SK-N-SH (cell line): Measurements from ENCODE around the gene CCDC30. TPM values are rescaled to one million over a fixed set of nuclear protein-coding genes. Genes with fewer than 3 reads are reported as not detected.

Experiments
- CTCF ChIA-PET: fragments of 300-600, 350-600 bp; formaldehyde crosslinking; extraction: SDS; loops from one replicate; lab custom pipeline; 2021; lab: Yijun Ruan, JAX
- POLR2A ChIA-PET: fragments of 350-600 bp; sonication (Branson Sonifier 250); formaldehyde crosslinking; extraction: SDS; loops from one replicate; lab custom pipeline; 2020; ENCODE audit warnings: antibody characterized with exemption, inconsistent platforms; lab: Yijun Ruan, JAX
- DNase-seq: peaks from one replicate; pipeline ENCODE4 v3.0.0; 2012
- H2AFZ ChIP-seq: fragments of 200-600 bp; sonication (generic); 2 replicates; pipeline ENCODE4 v1.8.1; 2016; ENCODE audit warnings: antibody characterized with exemption, mild to moderate bottlenecking, low read depth
- H3F3A ChIP-seq: fragments of 200-600 bp; sonication (generic); replicated peaks from 2 replicates; pipeline ENCODE3; 2016; ENCODE audit warnings: antibody characterized with exemption, mild to moderate bottlenecking; ENCODE audit not compliant: insufficient read depth
- H3K27ac ChIP-seq, 2 experiments: fragments of 200-500 bp in 1 of 2; fragments of 200-600 bp in 1 of 2; sonication (Bioruptor generic) in 1 of 2; sonication (generic), shearing (Covaris generic) in 1 of 2; 2 replicates each; pipeline versions ENCODE4 v1.5.1 to v1.6.1; 2014 to 2016; ENCODE audit warnings: low read depth in 2 of 2, inconsistent platforms in 1 of 2, low read length in 1 of 2, mild to moderate bottlenecking in 1 of 2, mixed read lengths in 1 of 2
- H3K27me3 ChIP-seq: fragments of 200-600 bp; sonication (generic), shearing (Covaris generic); 2 replicates; pipeline ENCODE4 v1.6.1; 2016; ENCODE audit warnings: mixed run types; ENCODE audit not compliant: insufficient read depth
- H3K36me3 ChIP-seq, 2 experiments: fragments of 200-500 bp in 1 of 2; fragments of 200-600 bp in 1 of 2; sonication (Bioruptor generic) in 1 of 2; sonication (generic) in 1 of 2; replicated peaks in 1 of 2; 2 replicates each; pipeline versions ENCODE3 to v1.5.1; 2014 to 2016; ENCODE audit warnings: low read length in 1 of 2, mild to moderate bottlenecking in 1 of 2; ENCODE audit not compliant: insufficient read depth in 2 of 2, control insufficient read depth in 1 of 2
- H3K4me1 ChIP-seq, 2 experiments: fragments of 200-500 bp in 1 of 2; fragments of 200-600 bp in 1 of 2; sonication (Bioruptor generic) in 1 of 2; sonication (generic), shearing (Covaris generic) in 1 of 2; 2 replicates each; pipeline versions ENCODE4 v1.5.1 to v1.6.1; 2014 to 2016; ENCODE audit warnings: low read depth in 1 of 2, low read length in 1 of 2, mixed run types in 1 of 2; ENCODE audit not compliant: insufficient read depth in 2 of 2, control insufficient read depth in 1 of 2
- H3K4me2 ChIP-seq: fragments of 200-600 bp; sonication (generic), shearing (Covaris generic); 2 replicates; pipeline ENCODE4 v1.6.1; 2017; ENCODE audit warnings: mixed run types
- H3K4me3 ChIP-seq, 2 experiments: fragments of 200-500 bp in 1 of 2; fragments of 200-600 bp in 1 of 2; sonication (Bioruptor generic) in 1 of 2; sonication (generic), shearing (Covaris generic) in 1 of 2; 2 replicates each; pipeline versions ENCODE4 v1.5.1 to v1.8.1; 2014 to 2016; ENCODE audit warnings: low read depth in 2 of 2, inconsistent platforms in 1 of 2, low read length in 1 of 2, mild to moderate bottlenecking in 1 of 2, mixed read lengths in 1 of 2, moderate library complexity in 1 of 2
- H3K79me2 ChIP-seq: fragments of 200-600 bp; sonication (generic); 2 replicates; pipeline ENCODE4 v1.8.1; 2017; ENCODE audit warnings: mild to moderate bottlenecking; ENCODE audit not compliant: insufficient read depth
- H3K9ac ChIP-seq: fragments of 200-600 bp; sonication (generic); 2 replicates; pipeline ENCODE4 v1.6.1; 2017; ENCODE audit warnings: mixed run types
- H3K9me2 ChIP-seq: fragments of 200-600 bp; sonication (generic); 2 replicates; pipeline ENCODE4 v1.6.1; 2017; ENCODE audit warnings: mixed run types
- H3K9me3 ChIP-seq: fragments of 200-600 bp; sonication (generic); 2 replicates; pipeline ENCODE4 v1.6.1; 2017; ENCODE audit warnings: mixed run types, mild to moderate bottlenecking, moderate library complexity
- H4K20me1 ChIP-seq: fragments of 200-600 bp; sonication (generic); 2 replicates; pipeline ENCODE4 v1.6.1; 2017; ENCODE audit warnings: mild to moderate bottlenecking, mixed run types; ENCODE audit not compliant: insufficient read depth
- EZH2phosphoT487 ChIP-seq: fragments of 200-600 bp; sonication (generic); IDR thresholded peaks from 2 replicates; pipeline ENCODE4 v1.6.1; 2017; ENCODE audit warnings: low read depth, mixed run types, mild to moderate bottlenecking, antibody characterized with exemption, moderate library complexity, borderline replicate concordance
- FOSL2 ChIP-seq: IDR thresholded peaks from 2 replicates; pipeline ENCODE4 v1.4.0; 2012; ENCODE audit warnings: low read depth, mild to moderate bottlenecking, moderate library complexity, borderline replicate concordance
- FOXM1 ChIP-seq: IDR thresholded peaks from 2 replicates; pipeline ENCODE4 v1.4.0; 2012; ENCODE audit warnings: low read depth, mild to moderate bottlenecking
- JUND ChIP-seq: IDR thresholded peaks from 2 replicates; pipeline ENCODE4 v1.4.0; 2012
- NFIC ChIP-seq: IDR thresholded peaks from 2 replicates; pipeline ENCODE4 v1.4.0; 2012; ENCODE audit warnings: borderline replicate concordance
- NRF1 ChIP-seq: IDR thresholded peaks from 2 replicates; pipeline ENCODE4 v1.6.1; 2012; ENCODE audit warnings: low read depth, mild to moderate bottlenecking, low read length
- RAD21 ChIP-seq: IDR thresholded peaks from 2 replicates; pipeline ENCODE4 v1.6.1; 2012; ENCODE audit warnings: mild to moderate bottlenecking, low read length
- RXRA ChIP-seq: IDR thresholded peaks from 2 replicates; pipeline ENCODE4 v1.4.0; 2012; ENCODE audit warnings: low read depth, mild to moderate bottlenecking, borderline replicate concordance
- TAF1 ChIP-seq: IDR thresholded peaks from 2 replicates; pipeline ENCODE4 v1.6.1; 2012; ENCODE audit warnings: low read depth, mild to moderate bottlenecking, low read length, moderate library complexity, borderline replicate concordance
- TCF12 ChIP-seq: IDR thresholded peaks from 2 replicates; pipeline ENCODE4 v1.4.0; 2012
- TEAD4 ChIP-seq: IDR thresholded peaks from 2 replicates; pipeline ENCODE4 v1.4.0; 2012; ENCODE audit warnings: mild to moderate bottlenecking, borderline replicate concordance; ENCODE audit not compliant: insufficient read depth
- USF2 ChIP-seq: fragments of 150-350 bp; IDR thresholded peaks from 2 replicates; pipeline ENCODE4 v1.6.1; 2017; ENCODE audit warnings: antibody characterized with exemption, low read length, low read depth, borderline replicate concordance
- WGBS: methylation state at CpG from one replicate; pipeline ENCODE4 v1.1.6; 2017; ENCODE audit warnings: low lambda C conversion rate; 5-methylcytosine and 5-hydroxymethylcytosine counted together
- polyA plus RNA-seq, 3 experiments: library from polyadenylated mRNA; depleted of rRNA; stranded (reverse); fragments of >200 nt; gene quantifications; 2 replicates each; pipeline ENCODE4 v1.2.3, GENCODE V29; 2012

Gene CCDC30
- polyA plus RNA-seq, 1 of the 3 experiments (the other 2 are of a cell fraction), result 0.94 TPM

- Histone ChIP-seq H2AFZ (no peak overlapping the region), H3K79me2 (no peaks in the 10 kb centered on the region), H3K27ac (no peak overlapping the region), H3F3A (peaks cover 4% of the 10 kb centered on the region), H3K4me3 (no peak overlapping the region), H3K9me3 (no peaks in the 10 kb centered on the region), H3K4me1 (no peaks in the 10 kb centered on the region), H4K20me1 (no peaks in the 10 kb centered on the region), H3K9me2 (no peaks in the 10 kb centered on the region), H3K36me3 (peaks cover 0 to 3% of the 10 kb centered on the region in 2 experiments), H3K27me3 (no peaks in the 10 kb centered on the region), H3K9ac (no peak overlapping the region), H3K4me2 (no peak overlapping the region)
- DNase-seq, result no peak
- TF ChIP-seq EZH2phosphoT487 (no peak), RXRA (no peak)
- POLR2A ChIA-PET, result no interaction called here
- CTCF ChIA-PET, result no interaction called here
- WGBS, result 97% methylated on average over 1 of the region's 1 CpG
Observed at GRCh38 chr1:42480921-42481320, 17.8 kb downstream of the CCDC30 start.

GRCh38 chr1:42482635-42483153, 19.6 kb downstream of the CCDC30 start:
- no peak overlapping the region for H3K4me2 ChIP-seq
- TF ChIP-seq TEAD4, result no peak
- TF ChIP-seq USF2, result no peak
- TF ChIP-seq TAF1, result no peak
- no peak for TF ChIP-seq FOXM1
- TF ChIP-seq RXRA, result no peak
- no peak for TF ChIP-seq NRF1
- H3K9me3 ChIP-seq, result no peaks in the 10 kb centered on the region
- no peaks in the 10 kb centered on the region for H4K20me1 ChIP-seq
- H3K4me3 ChIP-seq, result no peak overlapping the region
- H3K27me3 ChIP-seq, result no peaks in the 10 kb centered on the region
- no peaks in the 10 kb centered on the region for H3K79me2 ChIP-seq
- H3K27ac ChIP-seq, result no peak overlapping the region
- POLR2A ChIA-PET, result no interaction called here
- CTCF ChIA-PET, result no interaction called here
- H2AFZ ChIP-seq, result no peak overlapping the region
- WGBS, result 96% methylated on average over 2 of the region's 2 CpGs
- no peak for DNase-seq
- peaks cover 0 to 3% of the 10 kb centered on the region in 2 experiments for H3K36me3 ChIP-seq
- no peak overlapping the region for H3K9ac ChIP-seq
- H3F3A ChIP-seq, result peaks cover 4% of the 10 kb centered on the region
- no peaks in the 10 kb centered on the region for H3K4me1 ChIP-seq
- no peaks in the 10 kb centered on the region for H3K9me2 ChIP-seq

- Histone ChIP-seq H3K4me3 (no peak overlapping the region), H3K27me3 (no peaks in the 10 kb centered on the region), H3F3A (peaks cover 4% of the 10 kb centered on the region), H3K27ac (peak overlapping the region; percentile 19 to 63; a peak in 3 of 4 replicates), H4K20me1 (no peaks in the 10 kb centered on the region), H3K4me1 (no peaks in the 10 kb centered on the region), H2AFZ (no peak overlapping the region), H3K9me3 (no peaks in the 10 kb centered on the region), H3K79me2 (no peaks in the 10 kb centered on the region), H3K4me2 (no peak overlapping the region), H3K9me2 (no peaks in the 10 kb centered on the region), H3K9ac (no peak overlapping the region), H3K36me3 (peaks cover 0 to 3% of the 10 kb centered on the region in 2 experiments)
- CTCF ChIA-PET, result interaction anchor here (1.0 kb wide), 2 partner anchors 9 to 94 kb away, joined by 3 read pairs; no protein-coding TSS in a partner anchor
- whole genome bisulfite sequencing, result 4% methylated on average over 2 of the region's 2 CpGs
- TF ChIP-seq NFIC (peak; percentile 21; the same call in 1 of the 2 replicates), TCF12 (peak; percentile 73), FOSL2 (peak; percentile 82), JUND (peak; percentile 67), RAD21 (no peak)
- POLR2A ChIA-PET, result no interaction called here
- DNase-seq, result no peak
Observed at GRCh38 chr1:42484382-42484781, 21.3 kb downstream of the CCDC30 start.
